GM18511 (cell line): ENCODE measurements around the gene FCHSD2.
"Not testable (repeated sequence)": the region's sequence is repeated elsewhere in the genome, so short reads cannot be mapped to it uniquely, and the experiment has no call there.

Experiments
- ATAC-seq: cut with Tn5 transposase; IDR thresholded peaks from one replicate; pipeline ENCODE4 v1.9.1; 2021; ENCODE audit warnings: mild to moderate bottlenecking, moderate library complexity; ENCODE audit not compliant: unreplicated experiment

FCHSD2 gene

DNA sequence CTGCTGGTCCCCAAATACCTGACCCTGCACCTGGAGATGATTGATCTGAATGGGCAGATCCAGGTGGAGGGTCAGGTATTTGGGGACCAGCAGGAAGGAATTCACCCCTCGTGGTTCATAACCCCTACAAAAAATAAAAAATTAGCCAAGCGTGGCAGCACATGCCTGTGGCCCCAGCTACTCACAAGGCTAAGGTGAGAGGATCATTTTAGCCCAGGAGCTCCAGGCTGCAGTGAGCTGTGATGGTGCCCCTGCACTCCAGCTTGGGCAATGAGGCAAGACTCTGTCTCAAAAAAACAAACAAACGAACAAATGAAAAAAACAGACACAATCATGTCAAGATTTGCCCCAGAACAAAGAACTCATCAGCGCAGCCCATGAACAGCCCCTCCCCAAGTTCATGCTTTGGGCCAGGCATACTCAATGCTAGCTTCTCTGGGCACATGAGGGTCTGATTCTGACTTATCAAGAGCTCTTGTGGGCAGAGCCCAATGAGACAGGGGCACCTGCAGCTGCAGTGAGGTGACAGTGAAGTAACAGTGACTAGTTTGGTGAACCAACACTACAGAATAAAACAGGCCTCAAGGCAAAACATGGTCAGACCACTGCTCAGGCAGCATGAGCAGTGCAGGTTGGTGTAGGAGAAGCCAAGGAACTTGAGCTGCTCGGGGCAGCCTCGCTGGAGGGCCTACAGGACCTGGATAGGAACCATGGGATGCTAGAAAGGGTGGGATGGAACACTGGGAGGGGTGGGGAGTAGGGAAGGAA is 10.2 kb upstream of the FCHSD2 start:
- ATAC-seq = no peak

DNA sequence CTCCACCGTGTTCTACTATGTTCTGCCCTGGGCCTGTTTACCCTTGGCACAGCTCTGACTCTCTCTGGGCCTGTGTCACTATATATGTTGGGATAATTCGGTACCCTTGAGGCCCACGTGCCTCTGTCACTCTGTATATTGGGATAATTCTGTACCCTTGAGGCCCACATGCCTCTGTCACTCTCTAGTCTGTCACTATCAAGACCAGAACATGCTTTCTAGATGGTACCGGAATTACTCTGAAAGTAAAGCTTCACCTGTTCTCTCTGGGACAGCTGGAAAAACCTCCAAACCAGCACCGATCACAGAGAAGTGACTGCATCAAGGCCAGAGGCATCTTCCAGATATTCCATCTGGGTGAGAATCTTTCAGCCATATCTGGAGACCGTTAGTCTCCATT is 9.3 kb upstream of the FCHSD2 start:
- no peak for ATAC-seq

DNA sequence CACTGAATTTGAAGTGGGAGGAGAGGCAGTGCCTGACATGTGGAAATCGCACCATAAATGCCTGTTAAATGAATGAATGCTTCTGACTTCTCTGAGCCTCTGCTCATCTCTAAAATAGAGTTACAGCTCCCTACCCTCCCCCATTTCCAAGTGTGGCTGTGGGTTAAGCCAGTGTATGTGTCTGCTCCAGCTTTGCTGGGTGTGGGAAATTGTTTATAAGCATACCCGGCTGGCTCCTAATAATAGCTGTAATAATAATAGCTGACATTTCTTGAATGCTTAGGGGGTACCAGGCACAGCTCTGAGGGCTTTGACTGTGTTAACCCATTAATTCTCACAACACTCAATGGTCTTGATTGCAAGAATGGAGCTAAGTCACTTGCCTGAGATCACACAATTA is 7.0 kb upstream of the FCHSD2 start:
- no peak for ATAC-seq

GRCh38 chr11:73147771-73148681 is 5.9 kb upstream of the FCHSD2 start:
- ATAC-seq = no peak

- ATAC-seq = no peak
Observed at GRCh38 chr11:73145986-73146575, 4.0 kb upstream of the FCHSD2 start.

- no peak for ATAC-seq
Observed at GRCh38 chr11:73143126-73143838, 1.2 kb upstream of the FCHSD2 start.

- ATAC-seq = peak; percentile 36
Observed at GRCh38 chr11:73141309-73142127, 600 bp downstream of the FCHSD2 start.

DNA sequence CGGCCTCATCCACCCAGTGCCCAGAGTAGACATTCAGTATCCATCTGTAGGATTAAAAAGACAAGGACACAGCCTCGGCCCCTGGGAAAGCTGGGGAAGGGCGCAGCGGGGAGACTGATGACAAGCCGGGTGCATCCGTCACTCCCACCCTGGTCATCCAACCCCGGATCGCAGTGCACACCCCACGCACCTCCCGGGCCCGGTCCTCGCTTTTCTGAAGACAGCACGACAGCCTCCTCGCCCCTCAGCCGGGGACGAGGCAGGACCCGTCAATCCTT is 1.1 kb downstream of the FCHSD2 start:
- no peak for ATAC-seq

- ATAC-seq = no peak
Observed at GRCh38 chr11:73140213-73141030, 1.7 kb downstream of the FCHSD2 start.

GRCh38 chr11:73139476-73140198 is 2.5 kb downstream of the FCHSD2 start:
- ATAC-seq = no peak

GRCh38 chr11:73137944-73138274 is 4.2 kb downstream of the FCHSD2 start:
- no peak for ATAC-seq

GRCh38 chr11:73137262-73137943 is 4.7 kb downstream of the FCHSD2 start:
- no peak for ATAC-seq

- ATAC-seq = not testable (repeated sequence)
Observed at GRCh38 chr11:73136722-73137121, 5.4 kb downstream of the FCHSD2 start.

GRCh38 chr11:73135346-73136284 is 6.5 kb downstream of the FCHSD2 start:
- ATAC-seq = no peak

DNA sequence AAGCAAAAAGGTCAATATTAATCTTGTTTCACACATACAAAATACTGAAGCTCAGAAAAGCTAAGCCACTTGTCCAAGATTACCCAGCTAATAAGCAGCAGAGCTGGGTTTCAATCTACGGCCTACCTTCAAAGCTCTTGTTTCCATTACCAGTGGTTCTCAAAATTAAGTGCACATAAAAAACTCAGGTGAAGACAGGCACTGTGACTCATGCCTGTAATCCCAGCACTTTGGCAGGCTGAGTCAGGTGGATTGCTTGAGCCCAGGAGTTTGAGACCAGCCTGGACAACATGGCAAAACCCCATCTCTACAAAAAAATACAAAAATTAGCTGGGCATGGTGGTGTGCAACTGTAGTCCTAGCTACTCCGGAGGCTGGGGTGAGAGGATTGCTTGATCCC is 9.8 kb downstream of the FCHSD2 start:
- ATAC-seq = not testable (repeated sequence)

DNA sequence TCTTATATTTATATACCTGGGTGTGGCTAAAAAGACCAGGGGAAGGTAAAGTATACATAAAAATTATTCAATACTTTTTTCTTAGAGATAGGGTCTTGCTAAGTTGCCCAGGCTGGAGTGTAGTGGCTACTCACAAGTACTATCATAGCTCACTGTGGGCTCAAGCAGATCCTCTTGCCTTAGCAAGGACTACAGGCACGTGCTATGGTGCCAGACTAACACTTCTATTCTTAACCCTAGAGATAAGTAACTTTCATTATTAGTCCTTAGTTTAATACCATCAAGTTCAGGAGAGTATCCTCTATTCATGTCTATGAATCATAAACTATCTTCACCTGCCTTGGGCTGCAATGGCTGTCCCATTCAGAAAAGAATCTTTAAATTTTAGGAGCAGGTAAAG is 11.9 kb downstream of the FCHSD2 start:
- no peak for ATAC-seq

- no peak for ATAC-seq
Observed at GRCh38 chr11:73129198-73129597, 12.9 kb downstream of the FCHSD2 start.
